Measurements from ENCODE around the gene LRRFIP1.
"Not testable (repeated sequence)": the region's sequence is repeated elsewhere in the genome, so short reads cannot be mapped to it uniquely, and the experiment has no call there.

LRRFIP1 gene

GRCh38 chr2:237737196-237737865 lies 109.9 kb downstream of the LRRFIP1 start:
- in situ Hi-C loops (cut with HindIII; ENCODE audit: low sequenced_read_pairs), result no loop called here

GRCh38 chr2:237738255-237738654 lies 110.9 kb downstream of the LRRFIP1 start:
- in situ Hi-C loops (cut with HindIII; ENCODE audit: low sequenced_read_pairs), result no loop called here

- in situ Hi-C loops (cut with HindIII; ENCODE audit: low sequenced_read_pairs), result no loop called here
Measured at GRCh38 chr2:237739101-237739500, 111.7 kb downstream of the LRRFIP1 start.

GRCh38 chr2:237742191-237742590 lies 114.8 kb downstream of the LRRFIP1 start:
- in situ Hi-C loops (cut with HindIII; ENCODE audit: low sequenced_read_pairs), result no loop called here

GRCh38 chr2:237742614-237743013 lies 115.2 kb downstream of the LRRFIP1 start:
- in situ Hi-C loops (cut with HindIII; ENCODE audit: low sequenced_read_pairs), result no loop called here

- in situ Hi-C loops (cut with HindIII; ENCODE audit: low sequenced_read_pairs), result no loop called here
Measured at GRCh38 chr2:237743024-237743423, 115.6 kb downstream of the LRRFIP1 start.

- in situ Hi-C loops (cut with HindIII; ENCODE audit: low sequenced_read_pairs), result no loop called here
Measured at GRCh38 chr2:237743561-237744269, 116.3 kb downstream of the LRRFIP1 start.

- in situ Hi-C loops (cut with HindIII; ENCODE audit: low sequenced_read_pairs), result no loop called here
Measured at GRCh38 chr2:237744270-237744612, 116.9 kb downstream of the LRRFIP1 start.

GRCh38 chr2:237744613-237745249 lies 117.3 kb downstream of the LRRFIP1 start:
- in situ Hi-C loops (cut with HindIII; ENCODE audit: low sequenced_read_pairs), result no loop called here

- in situ Hi-C loops (cut with HindIII; ENCODE audit: low sequenced_read_pairs), result no loop called here
Measured at GRCh38 chr2:237745250-237745613, 117.8 kb downstream of the LRRFIP1 start.

GRCh38 chr2:237746302-237747080 lies 119.1 kb downstream of the LRRFIP1 start:
- in situ Hi-C loops (cut with HindIII; ENCODE audit: low sequenced_read_pairs), result no loop called here

- in situ Hi-C loops (cut with HindIII; ENCODE audit: low sequenced_read_pairs), result no loop called here
Measured at GRCh38 chr2:237747189-237747588, 119.8 kb downstream of the LRRFIP1 start.

- in situ Hi-C loops (cut with HindIII; ENCODE audit: low sequenced_read_pairs), result no loop called here
Measured at GRCh38 chr2:237749002-237749401, 121.6 kb downstream of the LRRFIP1 start.

GRCh38 chr2:237749961-237750360 lies 122.6 kb downstream of the LRRFIP1 start:
- in situ Hi-C loops (cut with HindIII; ENCODE audit: low sequenced_read_pairs), result no loop called here

GRCh38 chr2:237750441-237750840 lies 123.1 kb downstream of the LRRFIP1 start:
- in situ Hi-C loops (cut with HindIII; ENCODE audit: low sequenced_read_pairs), result not testable (repeated sequence)

- in situ Hi-C loops (cut with HindIII; ENCODE audit: low sequenced_read_pairs), result no loop called here
Measured at GRCh38 chr2:237752761-237753165, 125.4 kb downstream of the LRRFIP1 start.

GRCh38 chr2:237754182-237754581 lies 126.8 kb downstream of the LRRFIP1 start:
- in situ Hi-C loops (cut with HindIII; ENCODE audit: low sequenced_read_pairs), result no loop called here

GRCh38 chr2:237754626-237755248 lies 127.3 kb downstream of the LRRFIP1 start:
- in situ Hi-C loops (cut with HindIII; ENCODE audit: low sequenced_read_pairs), result no loop called here

GRCh38 chr2:237757616-237758015 lies 130.2 kb downstream of the LRRFIP1 start:
- in situ Hi-C loops (cut with HindIII; ENCODE audit: low sequenced_read_pairs), result no loop called here

GRCh38 chr2:237758185-237758584 lies 130.8 kb downstream of the LRRFIP1 start:
- in situ Hi-C loops (cut with HindIII; ENCODE audit: low sequenced_read_pairs), result no loop called here

GRCh38 chr2:237759176-237759575 lies 131.8 kb downstream of the LRRFIP1 start:
- in situ Hi-C loops (cut with HindIII; ENCODE audit: low sequenced_read_pairs), result no loop called here

All from DLD1 (cell line).